H1 (cell line): ENCODE results near the gene CHD9NB. TPM values are rescaled to one million over a fixed set of nuclear protein-coding genes. Genes with fewer than 3 reads are reported as not detected.
A peak's percentile ranks its signal among the peaks of the same experiment; 100 is the strongest.

Source experiments
- CHD1 ChIP-seq: IDR thresholded peaks from 2 replicates; pipeline ENCODE4 v1.6.1; 2012; ENCODE audit warnings: low read depth, low read length, improper control_type of control experiment
- CHD7 ChIP-seq: fragments of 300-600 bp; sonication (generic); IDR thresholded peaks from 2 replicates; pipeline ENCODE4 v1.7.1; 2012; ENCODE audit warnings: low read length, moderate library complexity, mild to moderate bottlenecking, inconsistent platforms; ENCODE audit not compliant: insufficient replicate concordance
- POU5F1 ChIP-seq: IDR thresholded peaks from 2 replicates; pipeline ENCODE4 v1.6.1; 2011; ENCODE audit warnings: low read depth, mild to moderate bottlenecking, low read length, moderate library complexity
- RBBP5 ChIP-seq: IDR thresholded peaks from 2 replicates; pipeline ENCODE4 v1.7.1; 2012; ENCODE audit warnings: low read depth, mild to moderate bottlenecking, inconsistent platforms, low read length, moderate library complexity, borderline replicate concordance
- SIN3A ChIP-seq, 2 experiments: IDR thresholded peaks in 1 of 2; conservative IDR thresholded peaks in 1 of 2; 2 replicates each; pipeline ENCODE4 v1.6.1; 2011 to 2012; ENCODE audit warnings: low read length in 2 of 2, improper control_type of control experiment in 1 of 2, low read depth in 1 of 2, mild to moderate bottlenecking in 1 of 2
- SP1 ChIP-seq: IDR thresholded peaks from 2 replicates; pipeline ENCODE4 v1.6.1; 2011; ENCODE audit warnings: low read depth, low read length
- SP2 ChIP-seq: IDR thresholded peaks from 2 replicates; pipeline ENCODE4 v1.6.1; 2012; ENCODE audit warnings: mild to moderate bottlenecking, low read length, inconsistent platforms
- SRF ChIP-seq: IDR thresholded peaks from 2 replicates; pipeline ENCODE4 v1.6.1; 2011; ENCODE audit warnings: mild to moderate bottlenecking, low read depth, low read length, moderate library complexity
- ZNF274 ChIP-seq: IDR thresholded peaks from 2 replicates; pipeline ENCODE4 v1.7.0; 2012; ENCODE audit warnings: low read length, borderline replicate concordance; ENCODE audit errors: extremely low read depth
- polyA plus RNA-seq, 7 experiments: library from polyadenylated mRNA; depleted of rRNA in 3 of 7; stranded (reverse) in 5 of 7; unstranded in 2 of 7; fragments of >200 nt in 5 of 7; fragments of 200-250 nt in 2 of 7; gene quantifications; 1 replicate in 5 of 7; 2 replicates in 1 of 7; 4 replicates in 1 of 7; pipeline versions ENCODE4 v1.2.1 to v1.2.3, GENCODE V29; 2011 to 2013; ENCODE audit warnings: missing spikeins in 2 of 7, mixed read lengths in 2 of 7
- total RNA-seq: library from RNA; stranded (reverse); fragmentation: NEBNext Ultra II Directional; extraction: Animal tissue kit (Norgen Biotek cat#: 25700); gene quantifications from 2 replicates; pipeline ENCODE4 v1.2.1, GENCODE V29; 2021

Gene CHD9NB
- total and polyA plus RNA-seq, 2 of the 8 experiments (the other 6 are each of a cell fraction or from before 2014, with no cell fraction given) = 4.5 to 5.9 TPM

- peak; percentile 60 for TF ChIP-seq CHD7
- no peak for TF ChIP-seq CHD1
- 0 out of 2 replicates have a peak, but pooled peaks have one; percentile 49 for TF ChIP-seq SP1
- TF ChIP-seq POU5F1 = no peak
- peak; percentile 57; the same call in 1 of the 2 replicates for TF ChIP-seq RBBP5
- 0 out of 4 replicates have a peak, but pooled peaks of 1 of the 2 experiments have one; percentile 36 for TF ChIP-seq SIN3A (conservative IDR thresholded peaks at IDR 0.05 in 1 of 2, IDR thresholded peaks at IDR 0.05 in 1 of 2; ENCODE audit: low read depth in 1 of 2, low read length in 2 of 2)
- TF ChIP-seq SP2 = no peak
- no peak for TF ChIP-seq ZNF274
- TF ChIP-seq SRF = peak; percentile 79; the same call in 1 of the 2 replicates
Measured at GRCh38 chr16:53041320-53042051, 11.2 kb downstream of the CHD9NB start (continued).
